NCI-H2171 treated with DMSO at 0.1 percent for 48 hours (cell line): ENCODE results near the gene ZNF283.
"Not testable (repeated sequence)": the region's sequence is repeated elsewhere in the genome, so short reads cannot be mapped to it uniquely, and the experiment has no call there.

Experiments
- DNase-seq: peaks from one replicate; lab custom pipeline; 2025; lab: John Stamatoyannopoulos, UW

The ZNF283 gene

DNA sequence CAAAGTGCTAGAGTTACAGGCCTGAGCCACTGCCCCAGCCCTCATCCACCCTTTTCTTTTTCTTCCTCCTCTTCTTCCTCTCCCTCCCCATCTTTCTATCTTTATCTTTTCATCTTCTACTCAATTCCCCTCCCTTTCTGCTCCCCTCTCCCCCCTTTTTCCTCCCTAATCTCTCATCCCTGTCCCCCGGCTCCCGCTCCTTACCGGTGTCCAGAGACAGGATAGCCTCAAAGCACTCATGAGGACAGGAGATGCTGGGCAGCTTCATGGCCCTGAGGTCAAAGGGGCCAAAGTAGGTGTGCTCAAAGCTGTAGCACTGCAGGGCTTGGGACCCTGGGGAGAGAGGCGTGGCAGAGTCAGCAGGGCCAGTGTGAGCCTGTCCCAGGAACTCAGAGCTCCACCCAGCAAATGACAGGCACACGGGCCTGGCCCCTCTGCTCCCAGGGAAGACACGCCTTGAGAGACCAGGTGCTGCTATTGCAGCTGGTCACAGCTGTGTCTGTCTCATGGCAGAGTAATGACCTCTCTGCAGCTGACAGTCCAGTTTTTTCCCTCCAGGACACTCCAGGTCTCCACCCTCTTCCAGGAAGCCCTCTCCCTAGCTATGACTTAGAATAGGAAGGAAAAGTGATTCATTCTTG lies 27.5 kb upstream of the ZNF283 start:
- no peak for DNase-seq

GRCh38 chr19:43802216-43802951 lies 24.7 kb upstream of the ZNF283 start, which contains the start of gene LYPD5:
TSS of gene LYPD5 (minus strand) at chr19:43802447. CDS start at chr19:43802380, 67 bp downstream.
- no peak for DNase-seq

- DNase-seq, result no peak
These were observed 22.7 kb upstream of the ZNF283 start for GRCh38 chr19:43804432-43804831.

GRCh38 chr19:43806401-43806800 lies 20.7 kb upstream of the ZNF283 start:
- not testable (repeated sequence) for DNase-seq

DNA sequence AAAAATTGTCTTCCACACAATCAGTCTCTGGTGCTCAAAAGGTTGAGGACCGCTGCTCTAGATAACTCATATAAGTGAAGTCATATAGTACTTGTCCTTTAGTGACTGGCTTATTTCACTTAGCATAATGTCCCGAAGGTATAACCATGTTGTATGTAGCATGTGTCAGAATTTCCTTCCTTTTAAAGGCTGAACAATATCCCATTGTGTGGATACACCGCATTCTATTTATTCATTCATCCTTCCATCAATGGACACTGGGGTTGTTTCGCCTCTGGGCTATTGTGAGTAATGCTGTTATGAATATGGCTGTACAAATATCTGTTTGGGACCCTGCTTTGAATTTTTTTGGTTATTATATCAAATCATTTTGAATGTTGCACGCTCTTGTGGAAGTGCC lies 20.3 kb upstream of the ZNF283 start:
- no peak for DNase-seq

DNA sequence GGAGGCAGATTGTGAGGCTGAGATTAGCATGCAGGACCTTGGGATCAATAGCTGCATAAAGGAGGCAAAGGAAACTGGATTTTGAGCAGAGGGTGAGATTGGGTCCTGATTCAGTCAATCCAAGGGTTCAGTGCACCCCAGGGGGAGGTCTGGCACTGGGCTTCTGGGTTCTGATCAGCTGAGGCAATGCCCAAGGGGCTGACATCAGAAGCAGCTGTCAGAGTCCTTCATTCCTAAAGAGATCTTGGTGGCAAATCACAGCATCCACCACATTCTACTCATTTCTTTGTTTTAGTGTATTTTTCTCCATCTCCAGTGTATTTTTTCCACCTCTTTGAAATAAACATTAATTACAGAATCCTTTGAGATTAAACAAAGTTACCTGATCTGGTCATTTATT lies 19.5 kb upstream of the ZNF283 start:
- no peak for DNase-seq

DNA sequence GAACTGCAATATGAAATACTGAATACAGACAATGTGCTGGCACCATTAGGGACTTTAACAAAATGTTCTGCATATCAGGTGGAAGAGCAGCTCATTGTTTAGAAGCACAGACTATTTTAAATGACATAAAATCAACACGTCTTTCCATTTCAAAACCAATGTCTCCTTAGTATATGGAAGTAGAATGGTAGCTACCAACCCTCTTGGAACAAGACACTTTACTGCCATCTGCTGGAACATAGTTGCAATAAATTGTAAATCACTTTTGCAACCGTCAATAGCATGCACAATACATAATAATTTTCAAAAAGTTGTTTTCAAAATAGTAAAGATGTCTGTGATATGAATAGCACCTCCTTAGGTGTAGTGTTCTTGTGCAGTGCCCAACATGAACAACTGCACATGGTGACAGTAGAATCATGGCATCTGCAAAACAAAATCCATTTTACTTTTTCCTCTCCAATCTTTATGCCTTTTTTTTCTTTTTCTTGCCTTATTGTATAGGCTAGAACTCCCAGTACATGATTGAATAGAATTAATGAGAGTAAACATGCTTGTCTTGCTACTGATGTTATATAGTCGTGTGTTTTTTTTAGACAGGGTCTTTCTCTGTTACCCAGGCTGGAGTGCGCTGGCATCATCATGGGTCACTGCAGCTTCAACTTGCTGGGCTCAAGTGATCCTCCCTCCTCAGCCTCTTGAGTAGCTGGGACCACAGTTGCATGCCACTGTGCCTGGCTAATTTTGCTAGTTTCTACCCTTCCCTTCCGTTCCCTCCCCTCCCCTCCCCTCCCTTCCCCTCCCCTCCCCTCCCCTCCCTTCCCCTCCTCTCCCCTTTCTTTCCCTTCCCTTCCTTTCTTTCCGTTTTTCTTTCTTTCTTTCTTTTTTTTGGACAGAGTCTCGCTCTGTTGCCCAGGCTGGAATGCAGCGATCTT lies 17.1 kb upstream of the ZNF283 start:
- peak; percentile 64 for DNase-seq

DNA sequence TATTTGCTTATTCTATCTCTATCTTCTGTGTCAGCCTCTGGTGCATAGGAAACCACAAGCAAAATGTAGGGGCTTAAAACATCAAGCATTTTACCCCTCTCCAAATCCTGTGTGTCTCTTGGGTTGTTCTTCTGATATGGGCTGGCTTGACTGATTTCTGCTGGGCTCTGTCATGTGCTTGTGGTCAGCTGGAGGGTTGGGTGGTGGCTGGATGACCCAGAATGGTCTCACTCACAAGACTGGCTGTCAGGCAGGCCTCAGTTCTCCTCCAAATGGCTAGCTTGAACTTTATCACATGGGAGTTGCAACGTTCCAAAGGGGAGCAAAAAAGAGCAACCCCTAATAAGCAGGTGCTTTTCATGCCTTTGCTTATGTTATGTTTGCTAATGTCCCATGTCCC lies 15.3 kb upstream of the ZNF283 start:
- DNase-seq, result no peak

DNA sequence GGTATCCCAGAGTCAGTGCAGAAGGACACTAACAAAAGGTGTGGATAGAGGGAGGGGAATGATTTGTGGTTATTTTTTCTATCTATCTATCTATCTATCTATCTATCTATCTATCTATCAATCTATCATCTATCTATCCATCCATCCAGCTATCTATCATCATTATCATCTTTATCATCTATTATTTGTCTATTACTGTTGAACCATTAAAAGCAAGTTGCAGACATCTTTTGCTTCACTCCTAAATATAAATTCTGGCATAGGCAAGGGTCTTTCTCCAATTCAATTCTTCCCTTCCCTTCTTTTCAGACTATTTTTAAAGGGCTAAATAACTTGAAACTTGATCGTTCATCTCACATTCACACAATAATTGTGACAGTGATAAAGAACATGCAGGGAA lies 14.9 kb upstream of the ZNF283 start:
- no peak for DNase-seq

DNA sequence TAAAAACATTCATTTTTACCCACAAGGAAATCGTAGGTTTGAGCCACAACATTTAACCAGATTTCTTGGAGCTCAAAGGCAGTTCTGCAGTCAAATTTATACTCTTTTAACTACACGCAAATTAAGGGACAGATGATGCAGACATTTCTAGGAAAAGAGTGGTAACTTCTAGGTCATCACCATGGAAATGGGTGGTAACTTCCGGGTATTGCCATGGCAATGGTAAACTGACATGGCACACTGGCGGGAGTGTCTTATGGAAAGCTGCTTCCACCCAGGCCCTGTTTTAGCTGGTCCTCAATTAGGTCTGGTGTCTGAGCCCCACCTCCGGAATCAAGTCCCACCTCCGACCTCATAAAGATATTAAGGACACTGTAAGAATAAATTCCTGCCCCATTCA lies 14.4 kb upstream of the ZNF283 start:
- no peak for DNase-seq

- DNase-seq, result no peak
These were observed 12.3 kb upstream of the ZNF283 start for GRCh38 chr19:43814663-43815352.

- DNase-seq, result not testable (repeated sequence)
These were observed 9.7 kb upstream of the ZNF283 start for GRCh38 chr19:43817454-43817853.

GRCh38 chr19:43818500-43818899 lies 8.6 kb upstream of the ZNF283 start:
- DNase-seq, result no peak

DNA sequence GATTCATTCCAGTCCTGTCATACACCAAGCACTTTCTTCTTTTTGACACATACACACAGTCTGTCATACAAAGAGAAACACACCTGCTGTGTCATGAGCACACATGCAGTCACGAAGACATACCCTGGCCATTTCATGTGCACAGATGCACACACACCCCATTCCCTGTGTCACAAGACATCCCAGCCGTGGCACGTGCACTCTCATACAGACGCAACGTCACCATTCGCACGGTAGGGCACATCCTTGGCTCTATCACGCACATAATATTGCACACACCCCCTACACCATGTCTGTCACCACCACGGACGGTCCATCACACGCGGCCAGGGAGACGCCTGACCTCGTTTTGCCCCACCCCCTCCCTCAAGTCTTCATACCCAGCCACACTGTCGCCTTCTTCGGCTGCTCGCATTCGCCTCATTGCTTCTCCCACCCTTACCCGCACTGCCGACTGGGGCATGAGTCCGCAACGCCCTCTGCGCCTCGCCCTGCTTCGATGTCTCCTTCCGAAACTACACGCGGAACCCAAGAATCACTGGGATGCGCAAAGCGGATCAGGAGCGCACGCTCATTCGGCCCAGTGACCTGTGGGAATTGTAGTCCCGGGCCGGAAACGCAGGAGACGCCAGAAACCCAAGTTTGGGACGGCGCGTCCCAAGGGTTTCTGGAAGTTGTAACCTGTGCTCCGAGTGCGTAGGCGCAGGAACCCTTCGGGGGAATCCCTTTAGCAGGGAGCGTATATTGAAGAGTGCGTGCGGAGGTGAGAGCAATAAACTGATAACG lies 6.8 kb upstream of the ZNF283 start:
- peak; percentile 68 for DNase-seq

DNA sequence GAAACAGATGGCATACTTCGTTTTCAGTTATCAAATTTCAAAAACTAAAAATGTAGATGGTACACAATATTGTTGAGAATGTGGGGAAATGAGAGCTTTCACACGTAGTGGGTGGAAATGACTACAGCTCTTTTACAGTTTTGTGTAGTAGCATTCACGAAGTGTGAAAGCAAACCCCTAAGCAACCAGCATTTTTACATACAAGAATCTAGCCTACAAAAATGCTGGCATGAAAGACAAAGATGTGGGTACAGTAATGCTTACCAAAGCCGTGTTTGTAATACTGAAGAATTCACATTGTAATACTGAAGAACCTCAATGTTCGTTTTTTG lies 6.3 kb upstream of the ZNF283 start:
- no peak for DNase-seq

DNA sequence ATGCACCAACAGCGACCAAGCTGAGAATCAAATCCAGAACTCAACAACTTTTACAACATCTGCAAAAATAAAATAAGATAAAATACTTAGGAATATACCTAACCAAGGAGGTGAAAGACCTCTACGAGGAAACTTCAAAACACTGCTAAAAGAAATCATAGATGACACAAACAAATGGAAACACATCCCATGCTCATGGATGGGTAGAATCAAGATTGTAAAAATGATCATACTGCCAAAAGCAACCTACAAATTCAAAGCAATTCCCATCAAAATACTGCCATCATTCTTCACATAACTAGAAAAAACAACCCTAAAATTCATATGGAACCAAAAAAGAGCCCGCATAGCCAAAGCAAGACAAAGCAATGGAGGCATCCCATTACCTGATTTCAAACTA lies 3.3 kb upstream of the ZNF283 start:
- not testable (repeated sequence) for DNase-seq

GRCh38 chr19:43824572-43824971 lies 2.5 kb upstream of the ZNF283 start:
- not testable (repeated sequence) for DNase-seq

GRCh38 chr19:43839139-43839538 lies 12.0 kb downstream of the ZNF283 start:
- no peak for DNase-seq

DNA sequence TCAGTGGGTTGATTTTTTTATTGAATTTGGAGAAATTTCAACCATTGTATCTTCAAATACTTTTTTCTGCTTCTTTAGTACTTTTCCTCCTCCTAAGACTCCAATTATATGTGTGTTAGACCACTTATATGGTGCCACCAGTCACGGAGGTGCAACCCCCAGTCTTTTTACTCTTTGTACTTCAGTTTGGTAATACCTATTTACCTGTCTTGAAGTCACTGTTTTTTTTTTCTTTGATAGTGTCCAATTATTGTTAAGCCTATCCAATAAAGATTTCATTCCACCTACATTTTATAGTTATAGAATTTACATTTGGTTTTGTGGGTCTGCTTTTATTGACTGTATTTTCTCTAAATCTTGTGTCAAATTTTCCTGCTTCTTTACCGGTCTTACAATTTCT lies 14.9 kb downstream of the ZNF283 start:
- DNase-seq, result no peak

DNA sequence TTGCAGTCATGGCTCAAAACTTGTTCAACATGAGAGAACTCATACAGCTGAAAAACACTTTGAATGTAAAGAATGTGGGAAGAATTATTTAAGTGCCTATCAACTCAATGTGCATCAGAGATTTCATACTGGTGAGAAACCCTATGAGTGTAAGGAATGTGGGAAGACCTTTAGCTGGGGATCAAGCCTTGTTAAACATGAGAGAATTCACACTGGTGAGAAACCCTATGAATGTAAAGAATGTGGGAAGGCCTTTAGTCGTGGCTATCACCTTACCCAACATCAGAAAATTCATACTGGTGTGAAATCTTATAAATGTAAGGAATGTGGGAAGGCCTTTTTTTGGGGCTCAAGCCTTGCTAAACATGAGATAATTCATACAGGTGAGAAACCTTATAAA lies 20.1 kb downstream of the ZNF283 start:
- no peak for DNase-seq

DNA sequence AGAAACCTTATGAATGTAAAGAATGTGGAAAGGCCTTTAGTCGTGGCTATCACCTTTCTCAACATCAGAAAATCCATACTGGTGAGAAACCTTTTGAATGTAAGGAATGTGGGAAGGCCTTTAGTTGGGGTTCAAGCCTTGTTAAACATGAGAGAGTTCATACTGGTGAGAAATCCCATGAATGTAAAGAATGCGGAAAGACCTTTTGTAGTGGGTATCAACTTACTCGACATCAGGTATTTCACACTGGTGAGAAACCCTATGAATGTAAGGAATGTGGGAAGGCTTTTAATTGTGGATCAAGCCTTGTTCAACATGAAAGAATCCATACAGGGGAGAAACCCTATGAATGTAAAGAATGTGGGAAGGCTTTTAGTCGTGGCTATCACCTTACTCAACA lies 20.8 kb downstream of the ZNF283 start:
- no peak for DNase-seq
